SK-N-MC (cell line): Measurements from ENCODE around the gene KIF1A.

ENCODE experiments used
- DNase-seq: peaks from one replicate; pipeline ENCODE4 v3.0.0-alpha.2; 2011; ENCODE audit warnings: low read depth, low spot score
- H3K27ac ChIP-seq: fragments of 200-600 bp; sonication (generic); 2 replicates; pipeline ENCODE4 v1.5.1; 2016; ENCODE audit warnings: mixed run types
- H3K36me3 ChIP-seq: fragments of 200-600 bp; sonication (generic); 2 replicates; pipeline ENCODE4 v1.6.1; 2017; ENCODE audit warnings: antibody characterized with exemption, low read length, mixed read lengths; ENCODE audit not compliant: insufficient read depth
- H3K4me3 ChIP-seq: fragments of 200-600 bp; sonication (generic); 2 replicates; pipeline ENCODE4 v1.5.1; 2016
- H3K9ac ChIP-seq: fragments of 200-600 bp; sonication (generic); 2 replicates; pipeline ENCODE4 v1.8.0; 2017; ENCODE audit warnings: mixed run types, mixed read lengths; ENCODE audit not compliant: insufficient read length
- H3K9me3 ChIP-seq: fragments of 200-600 bp; sonication (generic); 2 replicates; pipeline ENCODE4 v1.6.1; 2017; ENCODE audit warnings: low read depth, mild to moderate bottlenecking, antibody characterized with exemption, low read length, moderate library complexity, mixed read lengths
- EZH2 ChIP-seq: fragments of 200-600 bp; sonication (generic); IDR thresholded peaks from one replicate; pipeline ENCODE4 v1.6.1; 2017; ENCODE audit warnings: antibody characterized with exemption
- FOXP2 ChIP-seq: optimal IDR thresholded peaks from 2 replicates; pipeline ENCODE3; 2011; ENCODE audit warnings: mild to moderate bottlenecking, moderate library complexity; ENCODE audit not compliant: insufficient read depth; ENCODE audit errors: extremely low read length, control extremely low read depth
- POLR2AphosphoS5 ChIP-seq: IDR thresholded peaks from 2 replicates; pipeline ENCODE4 v1.6.1; 2012; ENCODE audit warnings: mild to moderate bottlenecking, low read depth, low read length, borderline replicate concordance

The KIF1A gene

GRCh38 chr2:240798327-240798905 is 21.6 kb downstream of the KIF1A start:
- H3K9ac ChIP-seq: no peak overlapping the region
- peaks cover 4% of the 10 kb centered on the region; the same call in 1 of the 2 replicates for H3K9me3 ChIP-seq
- DNase-seq: no peak
- H3K27ac ChIP-seq: no peak overlapping the region
- H3K4me3 ChIP-seq: no peak overlapping the region
- no peaks in the 10 kb centered on the region for H3K36me3 ChIP-seq
- TF ChIP-seq POLR2AphosphoS5: no peak
- TF ChIP-seq FOXP2: no peak
- TF ChIP-seq EZH2: no peak

GRCh38 chr2:240797914-240798313 is 22.1 kb downstream of the KIF1A start:
- no peak for DNase-seq
- Histone ChIP-seq H3K36me3 (no peaks in the 10 kb centered on the region), H3K9ac (no peak overlapping the region), H3K27ac (no peak overlapping the region), H3K9me3 (peaks cover 4% of the 10 kb centered on the region; the same call in 1 of the 2 replicates), H3K4me3 (no peak overlapping the region)
- TF ChIP-seq EZH2 (no peak), FOXP2 (no peak), POLR2AphosphoS5 (no peak)

GRCh38 chr2:240797500-240797895 is 22.5 kb downstream of the KIF1A start:
- Histone ChIP-seq H3K9me3 (peaks cover 4% of the 10 kb centered on the region; the same call in 1 of the 2 replicates), H3K4me3 (no peak overlapping the region), H3K9ac (no peak overlapping the region), H3K36me3 (no peaks in the 10 kb centered on the region), H3K27ac (no peak overlapping the region)
- TF ChIP-seq EZH2: no peak
- no peak for TF ChIP-seq POLR2AphosphoS5
- no peak for TF ChIP-seq FOXP2
- DNase-seq: no peak

GRCh38 chr2:240796543-240797499 is 23.2 kb downstream of the KIF1A start:
- TF ChIP-seq POLR2AphosphoS5 (no peak), EZH2 (no peak), FOXP2 (no peak)
- Histone ChIP-seq H3K9me3 (peaks cover 4% of the 10 kb centered on the region; the same call in 1 of the 2 replicates), H3K4me3 (no peak overlapping the region), H3K36me3 (no peaks in the 10 kb centered on the region), H3K9ac (no peak overlapping the region), H3K27ac (no peak overlapping the region)
- no peak for DNase-seq

- no peak overlapping the region for H3K27ac ChIP-seq
- H3K36me3 ChIP-seq: no peaks in the 10 kb centered on the region
- no peak overlapping the region for H3K4me3 ChIP-seq
- H3K9me3 ChIP-seq: no peaks in the 10 kb centered on the region
- no peak overlapping the region for H3K9ac ChIP-seq
- TF ChIP-seq FOXP2: no peak
- no peak for TF ChIP-seq POLR2AphosphoS5
- no peak for TF ChIP-seq EZH2
- DNase-seq: no peak
Observed at GRCh38 chr2:240795916-240796510, 24.0 kb downstream of the KIF1A start.

- H3K9me3 ChIP-seq: no peaks in the 10 kb centered on the region
- no peaks in the 10 kb centered on the region for H3K36me3 ChIP-seq
- TF ChIP-seq EZH2: no peak
- TF ChIP-seq POLR2AphosphoS5: no peak
- no peak for TF ChIP-seq FOXP2
- no peak overlapping the region for H3K9ac ChIP-seq
- H3K27ac ChIP-seq: no peak overlapping the region
- no peak overlapping the region for H3K4me3 ChIP-seq
- DNase-seq: no peak
Observed at GRCh38 chr2:240795454-240795853, 24.6 kb downstream of the KIF1A start.

GRCh38 chr2:240794178-240794721 is 25.8 kb downstream of the KIF1A start:
- no peaks in the 10 kb centered on the region for H3K36me3 ChIP-seq
- no peak overlapping the region for H3K27ac ChIP-seq
- TF ChIP-seq POLR2AphosphoS5 (no peak), FOXP2 (no peak), EZH2 (no peak)

More at GRCh38 chr2:240794178-240794721, 25.8 kb downstream of the KIF1A start:
- H3K9me3 ChIP-seq: no peaks in the 10 kb centered on the region
- H3K9ac ChIP-seq: no peak overlapping the region
- no peak for DNase-seq
- H3K4me3 ChIP-seq: no peak overlapping the region
